HepG2 (cell line): ENCODE data around the gene CBFA2T2. TPM values are rescaled to one million over a fixed set of nuclear protein-coding genes. Genes with fewer than 3 reads are reported as not detected.

ENCODE experiments used
- AGO1 ChIP-seq: fragments of 200-400 bp; formaldehyde crosslinking; IDR thresholded peaks from 2 replicates; pipeline ENCODE4 v1.6.1; 2017; ENCODE audit warnings: mild to moderate bottlenecking, low read depth, low read length, moderate library complexity; ENCODE audit not compliant: poor library complexity, severe bottlenecking
- FOXC1 ChIP-seq: sonication (generic); formaldehyde crosslinking; IDR thresholded peaks from 2 replicates; pipeline ENCODE4 v1.8.0; 2022; ENCODE audit warnings: mild to moderate bottlenecking, missing genetic modification reagents, borderline replicate concordance
- FOXP1 ChIP-seq, 2 experiments: fragments of 450-650 bp in 1 of 2; IDR thresholded peaks; 2 replicates each; pipeline ENCODE4 v1.6.1; 2017 to 2018; ENCODE audit warnings: antibody characterized with exemption in 1 of 2
- HNRNPK ChIP-seq: fragments of 200-400 bp; formaldehyde crosslinking; IDR thresholded peaks from 2 replicates; pipeline ENCODE4 v1.6.1; 2018; ENCODE audit warnings: low read length, low read depth, moderate library complexity, mild to moderate bottlenecking; ENCODE audit not compliant: poor library complexity, severe bottlenecking
- KDM2A ChIP-seq: sonication (generic); formaldehyde crosslinking; IDR thresholded peaks from 2 replicates; pipeline ENCODE4 v1.4.0; 2020; ENCODE audit warnings: low read depth, missing genetic modification reagents, borderline replicate concordance
- MAZ ChIP-seq, 2 experiments: sonication (generic) in 1 of 2; formaldehyde crosslinking in 1 of 2; IDR thresholded peaks; 2 replicates each; pipeline versions ENCODE4 v1.5.0 to v1.6.1; 2012 to 2020; ENCODE audit warnings: low read depth in 2 of 2, mild to moderate bottlenecking in 2 of 2, borderline replicate concordance in 1 of 2, improper control_type of control experiment in 1 of 2, low read length in 1 of 2, missing genetic modification reagents in 1 of 2, moderate library complexity in 1 of 2
- NPAS2 ChIP-seq: sonication (generic); formaldehyde crosslinking; IDR thresholded peaks from 2 replicates; pipeline ENCODE4 v1.8.0; 2022; ENCODE audit warnings: mild to moderate bottlenecking, missing genetic modification reagents, borderline replicate concordance
- PHF5A ChIP-seq: IDR thresholded peaks from one replicate; pipeline ENCODE4 v1.6.1; 2018; ENCODE audit warnings: low read depth, missing genetic modification reagents; ENCODE audit not compliant: unreplicated experiment
- POLR2A ChIP-seq, 2 experiments: IDR thresholded peaks; 2 replicates each; pipeline ENCODE4 v1.6.1; 2011; ENCODE audit warnings: low read depth in 2 of 2, low read length in 2 of 2, mild to moderate bottlenecking in 1 of 2, moderate library complexity in 1 of 2; ENCODE audit not compliant: insufficient read depth in 1 of 2
- RBM22 ChIP-seq: fragments of 200-400 bp; formaldehyde crosslinking; optimal IDR thresholded peaks from 2 replicates; pipeline ENCODE3; 2017; ENCODE audit warnings: mild to moderate bottlenecking, low read length, moderate library complexity
- RORA ChIP-seq: sonication (generic); formaldehyde crosslinking; IDR thresholded peaks from 2 replicates; pipeline ENCODE4 v1.5.0; 2020; ENCODE audit warnings: mild to moderate bottlenecking, missing genetic modification reagents, moderate library complexity
- SMAD9 ChIP-seq: sonication (generic); formaldehyde crosslinking; IDR thresholded peaks from 2 replicates; pipeline ENCODE4 v1.5.1; 2020; ENCODE audit warnings: mild to moderate bottlenecking, missing genetic modification reagents
- SRY ChIP-seq: sonication (generic); formaldehyde crosslinking; IDR thresholded peaks from 2 replicates; pipeline ENCODE4 v1.8.0; 2022; ENCODE audit warnings: mild to moderate bottlenecking, missing genetic modification reagents
- ZNF124 ChIP-seq: sonication (generic); formaldehyde crosslinking; IDR thresholded peaks from 2 replicates; pipeline ENCODE4 v1.4.0; 2020; ENCODE audit warnings: missing genetic modification reagents
- ZNF460 ChIP-seq: sonication (generic); formaldehyde crosslinking; IDR thresholded peaks from 2 replicates; pipeline ENCODE4 v1.5.1; 2020; ENCODE audit warnings: missing genetic modification reagents, mild to moderate bottlenecking, borderline replicate concordance
- ZNF720 ChIP-seq: sonication (generic); formaldehyde crosslinking; IDR thresholded peaks from 2 replicates; pipeline ENCODE4 v1.4.0; 2020; ENCODE audit warnings: missing genetic modification reagents
- ZNF776 ChIP-seq: sonication (generic); formaldehyde crosslinking; IDR thresholded peaks from 2 replicates; pipeline ENCODE4 v1.4.0; 2020; ENCODE audit warnings: mild to moderate bottlenecking, missing genetic modification reagents
- polyA plus RNA-seq, 8 experiments: library from polyadenylated mRNA; depleted of rRNA in 3 of 8; stranded (reverse) in 7 of 8; unstranded in 1 of 8; fragments of >200 nt; fragmentation: Illumina TruSeq in 4 of 8; extraction: Trizol in 4 of 8; gene quantifications; 2 replicates each; pipeline versions ENCODE4 v1.2.1 to v1.2.3, GENCODE V29; 2011 to 2016; ENCODE audit warnings: low read depth in 4 of 8, missing spikeins in 1 of 8, mixed read lengths in 1 of 8; ENCODE audit not compliant: insufficient read depth in 1 of 8
- total RNA-seq, 5 experiments: library from RNA; depleted of rRNA; stranded (reverse); fragments of >200 nt; fragmentation: Illumina TruSeq; extraction: Trizol; gene quantifications; 2 replicates each; pipeline ENCODE4 v1.2.3, GENCODE V29; 2016; ENCODE audit warnings: low read depth in 1 of 5
- TF ChIP-seq, protein P1 (sequence below), 2 experiments: fragments of 450-650 bp in 1 of 2; sonication (generic) in 1 of 2; formaldehyde crosslinking in 1 of 2; IDR thresholded peaks; 2 replicates each; pipeline versions ENCODE4 v1.6.1 to v1.8.0; 2016 to 2022; ENCODE audit warnings: antibody characterized with exemption in 1 of 2, mild to moderate bottlenecking in 1 of 2, missing genetic modification reagents in 1 of 2
- TF ChIP-seq, protein P2 (sequence below): sonication (generic); formaldehyde crosslinking; IDR thresholded peaks from 2 replicates; pipeline ENCODE4 v1.5.0; 2020; ENCODE audit warnings: missing genetic modification reagents, mild to moderate bottlenecking, borderline replicate concordance

Gene CBFA2T2
- total and polyA plus RNA-seq, 2 of the 13 experiments (the other 11 are each of a cell fraction or from before 2014, with no cell fraction given) = 6.3 to 21.2 TPM

DNA sequence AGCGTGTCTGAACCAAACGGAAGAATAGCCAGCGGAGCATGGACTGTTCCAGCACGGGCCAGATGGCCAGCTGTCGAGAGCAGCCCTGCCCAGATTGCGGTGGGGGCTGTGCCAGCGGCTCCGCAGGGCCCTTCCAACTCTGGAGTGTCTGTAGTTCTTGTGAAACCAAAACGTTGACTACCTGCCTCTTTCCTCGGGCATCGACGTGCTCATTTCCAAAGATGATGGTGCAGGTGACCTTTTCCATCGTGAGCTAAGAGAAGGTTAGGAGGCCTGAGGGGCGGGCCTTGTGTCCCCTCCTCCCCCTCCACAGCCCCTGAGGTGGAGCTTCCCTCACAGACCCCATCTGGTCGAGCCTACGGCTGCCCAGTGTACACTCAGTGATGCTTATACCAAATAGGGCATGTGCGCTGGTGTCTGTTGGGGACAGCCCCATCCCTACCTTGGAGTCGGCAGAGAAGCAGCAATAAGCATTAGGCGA, 159.3 kb downstream of the CBFA2T2 start (continued):
- TF ChIP-seq, protein P1, sequence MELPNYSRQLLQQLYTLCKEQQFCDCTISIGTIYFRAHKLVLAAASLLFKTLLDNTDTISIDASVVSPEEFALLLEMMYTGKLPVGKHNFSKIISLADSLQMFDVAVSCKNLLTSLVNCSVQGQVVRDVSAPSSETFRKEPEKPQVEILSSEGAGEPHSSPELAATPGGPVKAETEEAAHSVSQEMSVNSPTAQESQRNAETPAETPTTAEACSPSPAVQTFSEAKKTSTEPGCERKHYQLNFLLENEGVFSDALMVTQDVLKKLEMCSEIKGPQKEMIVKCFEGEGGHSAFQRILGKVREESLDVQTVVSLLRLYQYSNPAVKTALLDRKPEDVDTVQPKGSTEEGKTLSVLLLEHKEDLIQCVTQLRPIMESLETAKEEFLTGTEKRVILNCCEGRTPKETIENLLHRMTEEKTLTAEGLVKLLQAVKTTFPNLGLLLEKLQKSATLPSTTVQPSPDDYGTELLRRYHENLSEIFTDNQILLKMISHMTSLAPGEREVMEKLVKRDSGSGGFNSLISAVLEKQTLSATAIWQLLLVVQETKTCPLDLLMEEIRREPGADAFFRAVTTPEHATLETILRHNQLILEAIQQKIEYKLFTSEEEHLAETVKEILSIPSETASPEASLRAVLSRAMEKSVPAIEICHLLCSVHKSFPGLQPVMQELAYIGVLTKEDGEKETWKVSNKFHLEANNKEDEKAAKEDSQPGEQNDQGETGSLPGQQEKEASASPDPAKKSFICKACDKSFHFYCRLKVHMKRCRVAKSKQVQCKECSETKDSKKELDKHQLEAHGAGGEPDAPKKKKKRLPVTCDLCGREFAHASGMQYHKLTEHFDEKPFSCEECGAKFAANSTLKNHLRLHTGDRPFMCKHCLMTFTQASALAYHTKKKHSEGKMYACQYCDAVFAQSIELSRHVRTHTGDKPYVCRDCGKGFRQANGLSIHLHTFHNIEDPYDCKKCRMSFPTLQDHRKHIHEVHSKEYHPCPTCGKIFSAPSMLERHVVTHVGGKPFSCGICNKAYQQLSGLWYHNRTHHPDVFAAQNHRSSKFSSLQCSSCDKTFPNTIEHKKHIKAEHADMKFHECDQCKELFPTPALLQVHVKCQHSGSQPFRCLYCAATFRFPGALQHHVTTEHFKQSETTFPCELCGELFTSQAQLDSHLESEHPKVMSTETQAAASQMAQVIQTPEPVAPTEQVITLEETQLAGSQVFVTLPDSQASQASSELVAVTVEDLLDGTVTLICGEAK (IDR thresholded peaks at IDR 0.05) = no peak
- TF ChIP-seq, protein P1 (CRISPR knock-in tag; IDR thresholded peaks at IDR 0.05) = no peak
- TF ChIP-seq PHF5A (CRISPR knock-in tag) (no peak), ZNF720 (CRISPR knock-in tag) (no peak), ZNF776 (CRISPR knock-in tag) (0 out of 2 replicates have a peak, but pooled peaks have one; percentile 27), FOXC1 (CRISPR knock-in tag) (0 out of 2 replicates have a peak, but pooled peaks have one; percentile 28), FOXP1 (IDR thresholded peaks at IDR 0.05) (no peak), FOXP1 (CRISPR knock-in tag; IDR thresholded peaks at IDR 0.05) (no peak), HNRNPK (no peak), KDM2A (CRISPR knock-in tag) (peak; percentile 46; the same call in 1 of the 2 replicates), POLR2A (IDR thresholded peaks at IDR 0.05; ENCODE audit: insufficient read depth in 1 of 2, low read depth in 2 of 2, low read length in 2 of 2) (peak; percentile 32 to 33; a peak in 2 of 4 replicates), ZNF124 (CRISPR knock-in tag) (no peak), AGO1 (peak; percentile 49), SRY (CRISPR knock-in tag) (0 out of 2 replicates have a peak, but pooled peaks have one; percentile 32), RORA (CRISPR knock-in tag) (no peak), SMAD9 (CRISPR knock-in tag) (no peak), MAZ (IDR thresholded peaks at IDR 0.05; ENCODE audit: borderline replicate concordance, low read depth, low read length) (no peak), MAZ (CRISPR knock-in tag; IDR thresholded peaks at IDR 0.05; ENCODE audit: low read depth) (no peak), RBM22 (peak; percentile 70), ZNF460 (no peak), NPAS2 (CRISPR knock-in tag) (no peak)
- TF ChIP-seq, protein P2, sequence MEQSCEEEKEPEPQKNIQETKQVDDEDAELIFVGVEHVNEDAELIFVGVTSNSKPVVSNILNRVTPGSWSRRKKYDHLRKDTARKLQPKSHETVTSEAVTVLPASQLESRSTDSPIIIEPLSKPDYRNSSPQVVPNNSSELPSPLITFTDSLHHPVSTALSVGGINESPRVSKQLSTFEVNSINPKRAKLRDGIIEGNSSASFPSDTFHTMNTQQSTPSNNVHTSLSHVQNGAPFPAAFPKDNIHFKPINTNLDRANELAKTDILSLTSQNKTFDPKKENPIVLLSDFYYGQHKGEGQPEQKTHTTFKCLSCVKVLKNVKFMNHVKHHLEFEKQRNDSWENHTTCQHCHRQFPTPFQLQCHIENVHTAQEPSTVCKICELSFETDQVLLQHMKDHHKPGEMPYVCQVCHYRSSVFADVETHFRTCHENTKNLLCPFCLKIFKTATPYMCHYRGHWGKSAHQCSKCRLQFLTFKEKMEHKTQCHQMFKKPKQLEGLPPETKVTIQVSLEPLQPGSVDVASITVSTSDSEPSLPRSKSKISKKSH = 0 out of 2 replicates have a peak, but pooled peaks have one; percentile 37
